GM18858 (cell line): ENCODE results near the gene GTF2IRD1.
A peak's percentile ranks its signal among the peaks of the same experiment; 100 is the strongest.
"Not testable (repeated sequence)": the region's sequence is repeated elsewhere in the genome, so short reads cannot be mapped to it uniquely, and the experiment has no call there.

Experiments used
- ATAC-seq: cut with Tn5 transposase; IDR thresholded peaks from one replicate; pipeline ENCODE4 v1.9.1; 2021; ENCODE audit not compliant: unreplicated experiment

The GTF2IRD1 gene

DNA sequence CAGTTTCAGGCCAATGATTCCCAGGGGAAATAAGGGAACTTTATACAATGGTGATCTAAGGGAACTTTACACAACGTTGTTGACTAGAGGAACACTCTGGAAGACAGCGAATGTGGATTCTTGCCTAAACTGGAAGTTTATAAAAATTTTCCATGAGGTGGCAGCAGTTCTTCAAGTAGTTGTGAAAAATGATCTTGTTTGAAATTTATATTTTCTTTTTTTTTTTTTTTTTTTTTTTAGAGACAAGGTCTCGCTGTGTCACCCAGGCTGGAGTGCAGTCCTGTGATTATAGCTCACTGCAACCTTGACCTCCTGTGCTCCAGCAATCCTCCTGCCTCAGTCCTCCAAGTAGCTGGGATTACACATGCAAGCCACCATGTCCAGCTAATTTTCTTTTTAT is 171.7 kb downstream of the GTF2IRD1 start:
- no peak for ATAC-seq

- ATAC-seq, result no peak
Observed at GRCh38 chr7:74627661-74628411, 174.1 kb downstream of the GTF2IRD1 start.

DNA sequence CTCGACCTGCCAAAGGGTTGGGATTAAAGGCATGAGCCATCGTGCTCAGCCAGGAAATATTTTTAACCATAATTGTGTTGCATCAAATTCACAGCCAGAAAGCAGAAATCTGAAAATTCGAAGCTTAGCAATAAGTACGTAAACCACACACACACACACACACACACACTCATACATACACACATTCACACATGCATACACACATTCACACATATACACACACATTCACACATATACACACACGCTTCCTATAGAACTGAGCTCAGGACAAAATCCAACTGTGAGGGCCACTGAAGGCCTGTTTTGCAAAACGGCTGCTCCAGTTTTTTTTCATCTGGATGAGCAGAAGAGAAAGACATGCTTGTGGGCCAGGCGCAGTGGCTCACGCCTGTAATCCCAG is 178.8 kb downstream of the GTF2IRD1 start:
- ATAC-seq, result no peak

DNA sequence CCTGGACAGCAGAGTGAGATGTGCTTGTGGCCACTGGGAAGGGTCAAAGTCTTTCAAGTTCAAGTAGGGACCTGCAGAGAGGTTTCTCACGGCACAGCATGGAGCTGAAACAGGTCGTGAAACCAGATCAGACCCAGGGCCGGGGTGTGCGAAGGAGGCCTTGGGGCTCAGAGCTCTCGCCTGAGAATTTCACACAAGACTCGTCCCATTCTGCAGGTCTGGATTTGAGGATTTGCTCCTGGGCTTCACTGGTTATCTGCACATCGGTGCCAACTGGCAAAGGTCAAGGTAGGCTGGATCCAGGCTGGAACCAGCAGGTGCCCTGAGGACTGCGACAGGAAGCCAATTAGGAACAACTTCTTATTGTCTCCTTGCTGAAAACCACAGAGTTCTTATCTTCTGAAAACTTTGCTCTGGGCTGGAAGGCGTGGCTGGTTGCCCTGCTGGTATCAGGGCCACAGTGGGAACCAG is 179.8 kb downstream of the GTF2IRD1 start:
- no peak for ATAC-seq

- ATAC-seq, result no peak
Observed at GRCh38 chr7:74637745-74638144, 184.0 kb downstream of the GTF2IRD1 start.

DNA sequence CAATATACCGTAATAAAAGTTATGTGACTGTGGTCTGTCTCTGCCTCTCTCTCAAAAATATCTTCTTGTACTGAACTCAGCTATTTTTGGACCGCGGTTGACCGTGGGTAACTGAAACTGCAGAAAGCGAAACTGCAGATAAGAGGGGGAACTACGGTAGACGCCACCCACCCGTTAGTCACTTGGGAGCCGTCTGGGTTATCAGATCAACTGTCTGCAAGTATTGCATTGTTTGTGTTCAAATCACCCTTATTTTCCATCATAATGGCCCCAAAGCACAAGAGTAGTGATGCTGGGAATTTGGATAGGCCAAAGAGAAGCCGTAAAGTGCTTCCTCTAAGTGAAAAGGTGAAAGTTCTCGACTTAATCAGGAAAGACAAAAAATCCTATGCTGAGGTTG is 196.3 kb downstream of the GTF2IRD1 start:
- peak; percentile 57 for ATAC-seq

DNA sequence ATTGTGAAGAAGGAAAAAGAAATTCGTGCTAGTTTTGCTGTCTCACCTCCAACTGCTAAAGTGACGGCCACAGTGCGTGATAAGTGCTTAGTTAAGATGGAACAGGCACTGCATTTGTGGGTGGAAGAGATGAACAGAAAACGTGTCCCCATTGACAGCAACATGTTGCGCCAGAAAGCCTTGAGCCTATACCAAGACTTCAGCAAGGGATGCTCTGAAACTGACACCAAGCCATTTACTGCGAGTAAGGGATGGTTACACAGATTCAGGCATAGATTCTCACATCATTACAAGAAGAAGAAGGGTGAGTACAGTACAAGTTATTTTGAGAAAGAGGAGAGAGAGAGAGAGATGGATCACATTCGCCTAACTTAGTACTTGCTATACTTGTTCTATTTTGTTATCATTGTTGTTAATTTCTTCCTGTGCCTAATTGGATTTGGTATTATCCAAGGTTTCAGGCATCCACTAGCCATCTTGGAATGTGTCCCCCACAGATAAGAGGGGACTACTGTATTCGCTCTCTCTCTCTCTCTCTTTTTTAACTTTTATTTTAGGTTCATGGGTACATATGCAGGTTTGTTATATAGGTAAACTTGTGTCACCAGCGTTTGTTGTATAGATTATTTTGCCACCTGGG is 196.9 kb downstream of the GTF2IRD1 start:
- peak; percentile 45 for ATAC-seq

DNA sequence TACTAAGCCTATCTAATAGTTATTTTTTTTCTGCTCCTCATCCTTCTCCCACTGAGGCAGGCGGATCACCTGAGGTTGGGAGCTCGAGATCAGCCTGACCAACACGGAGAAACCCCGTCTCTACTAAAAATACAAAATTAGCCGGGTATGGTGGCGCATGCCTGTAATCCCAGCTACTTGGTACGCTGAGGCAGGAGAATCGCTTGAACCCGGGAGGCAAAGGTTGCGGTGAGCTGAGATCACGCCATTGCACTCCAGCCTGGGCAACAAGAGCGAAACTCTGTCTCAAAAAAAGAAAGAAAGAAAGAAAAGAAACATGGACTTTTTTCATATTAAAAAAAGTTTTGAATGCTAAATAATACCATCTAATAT is 197.4 kb downstream of the GTF2IRD1 start:
- ATAC-seq, result not testable (repeated sequence)
